Ovary (tissue), 9 donors: ENCODE results near the gene BBS12. TPM values are rescaled to one million over a fixed set of nuclear protein-coding genes. Genes with fewer than 3 reads are reported as not detected.

Source experiments
- DNase-seq, 5 donors: peaks; one replicate each; pipeline ENCODE4 v3.0.0-alpha.2; 2019 to 2020
- H3K27ac ChIP-seq, 2 donors: fragments of 200-600 bp; one replicate each; pipeline versions ENCODE4 v1.5.1 to v1.8.0; 2019 to 2022
- H3K27me3 ChIP-seq: fragments of 200-600 bp; one replicate; pipeline ENCODE4 v1.8.0; 2022
- H3K36me3 ChIP-seq: fragments of 200-600 bp; sonication (generic); one replicate; pipeline ENCODE4 v1.5.1; 2019
- H3K4me1 ChIP-seq: one replicate; pipeline ENCODE4 v1.8.1; 2013; ENCODE audit warnings: mild to moderate bottlenecking, moderate library complexity; ENCODE audit not compliant: insufficient read depth
- H3K4me3 ChIP-seq: fragments of 200-600 bp; sonication (generic); one replicate; pipeline ENCODE4 v1.5.1; 2017
- H3K9me3 ChIP-seq, 2 donors: fragments of 200-600 bp in 1 of 2; sonication (generic) in 1 of 2; one replicate each; pipeline versions ENCODE4 v1.5.1 to v1.8.1; 2013 to 2019; ENCODE audit warnings: mild to moderate bottlenecking in 1 of 2, moderate library complexity in 1 of 2
- CTCF ChIP-seq, 3 donors: fragments of 450-650 bp in 2 of 3; fragments of 200-600 bp in 1 of 3; IDR thresholded peaks; one replicate each; pipeline versions ENCODE4 v1.5.1 to v1.8.0; 2016 to 2022; ENCODE audit warnings: antibody characterized with exemption in 3 of 3, mild to moderate bottlenecking in 1 of 3
- EP300 ChIP-seq: sonication (generic); formaldehyde crosslinking; IDR thresholded peaks from one replicate; pipeline ENCODE4 v1.6.1; 2017; ENCODE audit warnings: antibody characterized with exemption
- POLR2A ChIP-seq: fragments of 450-650 bp; IDR thresholded peaks from one replicate; pipeline ENCODE4 v1.6.1; 2017; ENCODE audit warnings: antibody characterized with exemption, mild to moderate bottlenecking, moderate library complexity
- WGBS, 3 donors: extraction: QIAGEN DNeasy Blood & Tissue Kit in 1 of 3; methylation state at CpG; one replicate each; pipeline versions ENCODE4 v1.1.5 to v1.1.7; 2013 to 2017; 5-methylcytosine and 5-hydroxymethylcytosine counted together
- intact Hi-C, 4 donors: fragments of 100-400 bp; cut with DNase I; formaldehyde crosslinking; loops; one replicate each; pipeline versions ENCODE4 v1.11.0 to v1.15.1; 2022 to 2023
- polyA plus RNA-seq, 2 donors: library from polyadenylated mRNA; stranded (reverse); fragments of 200-250 nt in 1 of 2; fragments of 350-450 nt in 1 of 2; fragmentation: Illumina TruSeq in 1 of 2; extraction: RNeasy Lipid Tissue Mini Kit (QIAGEN cat#74804) in 1 of 2; gene quantifications; one replicate each; pipeline ENCODE4 v1.2.3, GENCODE V29; 2013 to 2014
- total RNA-seq, 7 donors: library from RNA; depleted of rRNA in 2 of 7; stranded (reverse); fragments of >200 nt in 2 of 7; fragmentation: NEBNext Ultra II Directional in 3 of 7; extraction: Animal tissue kit (Norgen Biotek cat#: 25700) in 3 of 7; gene quantifications; one replicate each; pipeline versions ENCODE4 v1.1.0 to v1.2.4, GENCODE V29; 2016 to 2023
- donor health status: DM: no; HTN: no; CAD: no; lungs with moderate emphysema.
- donor health status: DM: no; HTN: no; CAD: no.
- donor health status: Bipolar disorder and iron deficiency.
- donor health status: DM: yes; HTN: yes; CAD: no.
- donor health status: DM: no; HTN: no; CAD: no.
- donor health status: DM: yes; HTN: yes; CAD: no.

Gene BBS12
- total and polyA plus RNA-seq, 9 donors: 2.6 to 6.8 (median 3.8) TPM

- DNase-seq: no peak
- no peaks in the 10 kb centered on the region for H3K9me3 ChIP-seq
- WGBS, 3 donors: 75 to 81% (median 77%) methylated on average over 6 of the region's 6 CpGs
- no peak overlapping the region for H3K27ac ChIP-seq
- H3K36me3 ChIP-seq: no peaks in the 10 kb centered on the region
- intact Hi-C loops: no loop called here
- no peaks in the 10 kb centered on the region for H3K27me3 ChIP-seq
- H3K4me1 ChIP-seq: no peaks in the 10 kb centered on the region
- no peak overlapping the region for H3K4me3 ChIP-seq
- no peak for TF ChIP-seq POLR2A
- no peak for TF ChIP-seq CTCF (IDR thresholded peaks at IDR 0.05)
- no peak for TF ChIP-seq EP300
These were observed 43.7 kb downstream of the BBS12 start for GRCh38 chr4:122775987-122776836.

- no peak overlapping the region for H3K27ac ChIP-seq
- intact Hi-C loops: no loop called here
- DNase-seq: no peak
- WGBS, 3 donors: 80 to 82% (median 81%) methylated on average over 4 of the region's 4 CpGs
- H3K4me1 ChIP-seq: no peaks in the 10 kb centered on the region
- no peak overlapping the region for H3K4me3 ChIP-seq
- no peaks in the 10 kb centered on the region for H3K27me3 ChIP-seq
- H3K36me3 ChIP-seq: no peaks in the 10 kb centered on the region
- TF ChIP-seq EP300: no peak
- TF ChIP-seq POLR2A: no peak
- TF ChIP-seq CTCF (IDR thresholded peaks at IDR 0.05): no peak
- no peaks in the 10 kb centered on the region for H3K9me3 ChIP-seq
These were observed 44.4 kb downstream of the BBS12 start for GRCh38 chr4:122776916-122777315.

- no peaks in the 10 kb centered on the region for H3K36me3 ChIP-seq
- H3K4me1 ChIP-seq: no peaks in the 10 kb centered on the region
- TF ChIP-seq CTCF (IDR thresholded peaks at IDR 0.05) (no peak), EP300 (no peak), POLR2A (no peak)
- H3K9me3 ChIP-seq: no peaks in the 10 kb centered on the region
- no peak overlapping the region for H3K27ac ChIP-seq
- intact Hi-C loops: no loop called here
- no peak for DNase-seq
- WGBS, 3 donors: 95 to 96% (median 96%) methylated on average over 7 of the region's 7 CpGs
- H3K27me3 ChIP-seq: no peaks in the 10 kb centered on the region
- H3K4me3 ChIP-seq: no peak overlapping the region
These were observed 45.6 kb downstream of the BBS12 start for GRCh38 chr4:122777846-122778673.

- H3K27me3 ChIP-seq: no peaks in the 10 kb centered on the region
- no peak overlapping the region for H3K27ac ChIP-seq
- intact Hi-C loops: no loop called here
- no peak overlapping the region for H3K4me3 ChIP-seq
- TF ChIP-seq CTCF (IDR thresholded peaks at IDR 0.05) (no peak), POLR2A (no peak), EP300 (no peak)
- H3K36me3 ChIP-seq: no peaks in the 10 kb centered on the region
- peaks cover 5% of the 10 kb centered on the region for H3K4me1 ChIP-seq
- DNase-seq: no peak
- 68 to 92% (median 86%) methylated on average over 2 of the region's 2 CpGs for WGBS, 3 donors
- no peaks in the 10 kb centered on the region for H3K9me3 ChIP-seq
These were observed 49.0 kb downstream of the BBS12 start for GRCh38 chr4:122781486-122781885.
